Glomerular visceral epithelial cell (primary cell): Measurements from ENCODE around the gene TBC1D5.
"Not testable (repeated sequence)": the region's sequence is repeated elsewhere in the genome, so short reads cannot be mapped to it uniquely, and the experiment has no call there.

ENCODE experiments used
- DNase-seq: peaks from one replicate; pipeline ENCODE4 v3.0.0-alpha.2; 2016; ENCODE audit errors: extremely low spot score

The TBC1D5 gene

DNA sequence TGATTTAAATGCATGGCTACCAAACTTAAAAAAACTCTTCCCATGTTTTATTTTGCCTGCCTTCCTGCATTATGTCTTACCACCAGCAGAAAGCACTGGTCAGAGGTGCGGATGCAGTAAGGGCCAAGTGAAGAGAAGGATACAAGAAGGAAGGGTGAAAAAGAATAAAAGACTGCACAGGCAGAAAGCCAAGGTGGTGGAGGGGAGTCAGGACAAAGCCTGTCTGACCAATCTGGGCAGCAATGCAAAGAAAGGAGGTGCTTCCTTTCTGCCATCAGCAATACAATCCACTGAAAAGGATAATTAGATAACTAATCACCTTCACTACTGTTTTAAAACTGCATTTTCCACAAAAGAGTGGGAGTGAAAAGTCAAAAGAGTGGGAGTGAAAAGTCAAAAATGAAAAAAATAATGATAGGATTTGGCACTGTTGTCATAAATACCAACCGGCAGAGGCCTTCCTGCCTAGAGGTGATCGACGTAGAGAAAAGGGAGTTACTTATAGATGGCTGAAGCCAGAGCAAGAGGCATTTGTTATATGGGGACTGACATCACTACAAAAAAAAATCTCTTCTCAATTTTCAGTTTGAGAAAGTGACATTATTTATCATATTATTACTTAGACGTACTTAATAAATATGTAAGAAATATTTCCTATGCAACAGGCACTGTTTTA, 385.3 kb downstream of the TBC1D5 start:
- no peak for DNase-seq

DNA sequence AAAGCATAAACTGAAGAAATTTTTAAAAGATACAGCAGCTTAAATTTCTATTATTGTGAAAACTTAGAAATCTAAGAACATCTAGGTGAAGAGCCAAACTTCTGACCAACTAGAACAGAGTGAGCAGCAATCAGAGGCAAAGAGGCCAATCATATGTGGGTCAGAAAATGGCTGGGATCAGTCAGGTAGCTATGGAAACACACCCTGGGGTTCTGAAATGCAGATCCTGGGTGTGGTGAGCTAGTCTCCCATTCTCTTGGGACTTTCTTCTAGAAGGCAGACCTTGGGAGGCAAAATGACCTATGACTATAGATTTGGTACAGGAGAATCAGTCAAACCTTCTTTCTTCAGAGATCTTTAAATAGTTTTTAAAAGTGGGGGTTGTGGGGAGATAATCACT, 385.8 kb downstream of the TBC1D5 start:
- no peak for DNase-seq

DNA sequence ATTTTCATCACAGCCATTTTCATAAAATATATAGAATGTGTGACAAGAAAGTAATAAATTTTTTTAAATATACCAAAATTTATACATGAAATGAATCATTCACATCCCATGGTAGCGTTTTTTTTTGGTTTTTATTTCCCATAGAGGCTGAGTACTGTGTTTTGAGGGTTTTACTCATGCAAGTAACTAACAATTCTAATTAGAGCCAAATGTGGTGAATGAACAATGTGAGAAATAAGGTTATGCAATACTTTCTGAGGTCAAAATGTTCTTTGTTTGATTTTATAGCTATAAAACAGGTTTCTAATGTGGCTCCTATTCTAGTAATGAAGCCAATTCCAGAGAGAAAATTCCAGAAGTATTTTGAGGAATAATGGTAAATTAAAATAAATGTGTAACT, 386.8 kb downstream of the TBC1D5 start:
- DNase-seq, result no peak

DNA sequence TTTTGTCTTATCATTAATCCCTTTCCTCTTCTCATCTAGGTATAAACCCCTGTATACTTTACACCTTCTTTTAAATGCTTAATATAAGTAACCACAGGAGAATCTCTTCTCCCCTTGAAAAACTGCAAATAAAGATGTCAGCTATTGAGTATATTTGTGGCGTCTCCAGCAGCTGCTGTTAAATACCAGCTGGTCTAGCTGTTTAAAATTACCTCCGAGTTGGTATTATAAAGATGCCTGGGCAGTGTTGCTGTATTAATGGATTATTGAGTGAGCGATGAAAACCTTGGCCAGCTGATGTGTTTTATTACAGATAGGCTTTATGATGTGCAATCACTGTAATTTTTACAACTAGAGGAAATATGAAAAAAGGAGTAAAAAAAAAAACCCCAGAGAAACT, 388.1 kb downstream of the TBC1D5 start:
- no peak for DNase-seq

DNA sequence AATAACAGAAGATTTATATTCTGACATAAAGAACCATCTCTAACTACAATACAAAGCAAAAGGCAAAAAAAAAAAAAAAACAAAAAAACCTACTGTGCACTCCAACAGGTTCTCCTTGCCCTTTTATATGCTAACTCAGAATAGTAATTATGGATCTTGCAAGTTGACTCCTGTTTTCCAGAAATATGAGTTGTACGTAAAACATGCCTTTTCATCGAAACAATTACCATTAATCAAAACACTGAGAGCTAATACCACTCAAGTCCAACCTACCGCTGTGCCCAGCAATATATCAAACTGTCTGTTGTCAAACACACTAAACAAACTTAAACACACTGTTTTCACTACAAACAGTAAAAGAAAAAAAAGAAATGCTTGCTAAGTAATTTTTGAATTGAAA, 389.8 kb downstream of the TBC1D5 start:
- DNase-seq, result no peak

DNA sequence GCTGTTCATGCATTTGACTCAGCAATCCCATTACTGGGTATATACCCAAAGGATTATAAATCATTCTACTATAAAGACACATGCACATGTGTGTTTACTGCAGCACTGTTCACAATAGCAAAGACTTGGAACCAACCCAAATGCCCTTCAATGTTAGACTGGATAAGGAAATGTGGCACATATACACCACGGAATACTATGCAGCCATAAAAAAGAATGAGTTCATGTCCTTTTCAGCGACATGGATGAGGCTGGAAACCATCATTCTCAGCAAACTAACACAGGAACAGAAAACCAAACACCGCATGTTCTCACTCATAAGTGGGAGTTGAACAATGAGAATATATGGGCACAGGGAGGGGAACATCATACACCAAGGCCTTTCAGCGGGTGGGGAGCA, 391.2 kb downstream of the TBC1D5 start:
- DNase-seq, result not testable (repeated sequence)

DNA sequence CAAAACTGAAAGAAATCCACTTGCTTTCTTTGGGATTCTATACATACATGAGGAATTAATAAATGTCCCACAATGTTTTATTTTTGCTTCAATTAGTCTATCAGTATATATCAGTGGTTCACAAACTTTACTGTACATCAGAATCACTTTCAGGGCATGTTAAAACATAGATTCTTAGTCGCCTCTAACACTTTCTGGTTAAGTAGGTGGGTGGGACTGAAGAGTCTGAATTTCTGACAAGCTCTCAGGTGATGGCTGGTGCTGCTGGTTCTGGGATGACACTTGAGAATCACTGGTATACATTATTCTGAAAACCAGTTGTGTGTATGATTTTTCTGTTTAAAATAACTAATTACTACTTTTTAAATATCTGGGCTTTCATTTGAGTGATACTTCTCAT, 393.3 kb downstream of the TBC1D5 start:
- DNase-seq, result no peak

DNA sequence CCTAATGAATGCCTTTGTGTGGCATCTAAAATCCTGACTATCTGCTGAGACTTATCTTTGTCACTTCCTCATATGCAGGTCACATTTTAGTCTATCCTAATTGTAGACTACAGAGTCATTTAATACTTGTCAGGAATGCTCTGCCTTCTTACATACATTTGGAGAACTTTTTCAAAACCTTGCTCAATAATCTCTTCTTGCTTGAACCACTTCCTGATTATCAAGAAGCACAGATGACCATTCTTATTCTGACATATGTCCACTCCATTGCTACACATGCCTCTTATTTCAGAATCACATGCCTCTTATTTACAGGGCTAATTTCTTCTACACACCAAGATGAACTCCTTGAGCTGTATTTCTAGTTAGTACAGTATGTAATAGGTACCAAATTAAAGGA, 400.3 kb downstream of the TBC1D5 start:
- DNase-seq, result no peak

DNA sequence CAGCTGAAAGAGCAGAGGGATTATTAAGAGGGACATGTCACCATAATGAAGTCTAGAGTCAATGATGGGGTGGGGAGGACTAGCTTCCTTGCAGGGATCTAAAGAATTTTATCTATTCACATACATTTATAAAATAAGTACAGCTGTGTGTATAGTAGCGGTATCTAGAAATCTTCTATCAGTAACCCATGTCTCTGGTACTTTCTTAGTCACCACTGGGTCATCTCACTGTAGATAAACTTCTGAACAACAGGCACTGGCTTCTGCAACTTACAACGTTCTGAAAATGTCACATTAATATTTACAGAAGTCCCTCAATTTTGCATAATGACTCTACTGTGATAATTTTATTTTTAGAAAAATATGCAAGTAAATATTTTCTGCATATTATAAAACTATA, 401.7 kb downstream of the TBC1D5 start:
- no peak for DNase-seq

DNA sequence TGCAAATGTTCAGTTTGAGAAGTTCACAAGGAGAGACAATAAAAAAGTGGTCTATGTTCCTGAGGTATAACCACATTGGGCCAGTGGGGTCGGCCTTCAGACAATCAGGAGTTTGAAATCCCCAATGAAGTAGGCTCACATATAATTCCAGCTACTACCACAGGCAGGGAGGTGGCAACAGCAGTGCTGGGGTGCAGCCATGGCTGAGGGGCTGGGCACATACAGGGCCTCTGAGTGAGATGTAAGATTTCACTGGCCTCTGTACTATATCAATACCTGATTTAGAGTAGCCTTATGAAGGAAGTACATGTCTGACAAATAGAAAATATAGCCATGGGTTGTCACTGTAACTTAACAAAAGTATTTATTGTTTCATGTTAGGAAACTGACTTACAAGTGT, 402.2 kb downstream of the TBC1D5 start:
- DNase-seq, result no peak

DNA sequence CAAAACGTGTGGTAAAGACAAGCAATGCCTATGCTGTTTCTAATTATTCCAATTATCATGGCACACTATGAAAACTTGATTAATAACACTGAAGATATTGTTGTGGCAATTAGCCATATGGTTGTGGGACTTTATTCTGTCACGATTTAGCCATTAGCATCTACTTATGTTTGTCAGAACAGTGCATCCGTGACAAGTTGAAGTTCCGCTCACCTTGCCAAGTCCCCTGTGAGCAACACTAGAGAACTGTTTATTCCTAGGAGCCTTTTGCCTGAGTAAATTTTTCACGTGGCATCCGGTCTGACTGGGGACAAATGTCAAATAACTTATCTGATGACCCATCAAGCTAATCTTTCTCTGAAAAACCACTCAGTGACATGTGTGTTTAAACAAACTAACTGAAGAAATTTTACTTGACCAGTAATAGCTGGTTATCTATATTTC, 403.3 kb downstream of the TBC1D5 start:
- no peak for DNase-seq

DNA sequence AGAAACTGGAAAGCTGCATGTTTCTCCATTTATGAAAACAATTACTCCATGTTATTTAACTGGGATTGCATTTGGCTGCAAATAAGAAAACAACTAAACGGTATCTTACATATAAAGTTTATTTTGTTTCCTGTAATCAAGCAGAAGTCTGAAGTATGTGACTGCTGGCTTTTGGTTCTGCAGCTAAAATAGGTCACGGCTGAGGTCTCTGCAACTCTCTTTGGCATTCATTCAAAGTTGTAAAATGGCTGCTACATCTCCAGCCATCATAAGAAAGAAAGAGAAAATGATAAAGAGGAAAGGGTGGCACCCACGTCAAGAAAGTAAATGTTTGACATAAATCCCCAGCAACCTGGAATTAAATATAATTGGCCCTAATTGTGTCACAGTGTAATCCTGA, 406.1 kb downstream of the TBC1D5 start:
- no peak for DNase-seq

DNA sequence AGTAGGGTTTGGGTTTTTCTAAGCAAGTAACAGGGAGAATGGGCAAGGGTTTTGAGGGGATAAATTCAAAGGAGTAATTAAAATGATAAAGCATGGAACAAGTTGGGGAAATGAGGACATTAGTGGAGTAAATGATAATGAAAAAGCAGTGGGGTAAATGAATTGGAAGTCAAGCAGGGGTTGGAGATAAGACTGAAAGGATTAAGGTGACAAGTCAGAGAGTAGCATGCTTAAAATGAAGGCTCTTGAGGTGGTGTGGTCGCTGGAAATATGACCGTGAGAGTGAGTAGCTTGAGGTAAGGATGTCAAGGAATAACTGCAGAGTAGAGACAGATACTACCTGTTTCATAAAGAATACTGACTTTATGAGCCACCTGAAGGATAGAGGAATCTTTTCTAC, 408.5 kb downstream of the TBC1D5 start:
- no peak for DNase-seq

DNA sequence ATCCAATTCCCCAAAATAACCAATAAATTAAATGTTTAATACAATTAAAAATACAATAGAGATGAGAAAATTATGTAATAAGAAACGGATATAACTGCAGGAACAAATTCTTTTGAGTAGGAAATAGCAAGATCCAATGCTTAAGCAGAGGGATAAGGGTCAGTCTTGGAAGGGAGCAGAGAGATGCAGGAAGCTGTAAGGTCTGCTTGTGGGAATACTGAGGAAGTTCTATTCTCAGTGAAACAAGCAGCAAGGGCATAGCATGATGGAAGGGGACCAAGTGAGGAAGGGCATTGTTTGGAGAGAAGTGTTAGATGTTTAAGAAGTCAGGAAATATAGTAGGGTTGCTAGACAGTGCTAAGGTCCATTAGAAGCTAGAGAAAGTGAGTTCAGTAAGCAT, 409.0 kb downstream of the TBC1D5 start:
- no peak for DNase-seq

DNA sequence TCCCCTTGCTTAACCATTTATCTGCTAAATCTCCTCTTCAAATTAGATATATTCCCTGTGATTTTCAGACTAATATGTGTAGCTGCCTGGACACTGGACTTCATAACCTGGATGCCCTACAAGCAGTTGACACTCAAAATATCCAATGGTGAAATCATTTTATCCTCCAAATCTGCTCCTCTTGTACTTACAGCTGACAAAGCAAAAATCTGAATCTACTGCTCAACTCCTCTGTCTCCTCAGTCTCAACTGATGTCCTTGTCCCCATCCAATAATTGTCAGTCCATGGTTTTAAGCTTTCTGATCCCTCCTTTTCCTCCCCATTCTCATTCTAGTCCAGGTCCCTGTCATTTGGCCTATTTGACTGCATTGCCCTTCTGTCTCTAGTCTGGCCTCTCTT, 411.8 kb downstream of the TBC1D5 start:
- no peak for DNase-seq

DNA sequence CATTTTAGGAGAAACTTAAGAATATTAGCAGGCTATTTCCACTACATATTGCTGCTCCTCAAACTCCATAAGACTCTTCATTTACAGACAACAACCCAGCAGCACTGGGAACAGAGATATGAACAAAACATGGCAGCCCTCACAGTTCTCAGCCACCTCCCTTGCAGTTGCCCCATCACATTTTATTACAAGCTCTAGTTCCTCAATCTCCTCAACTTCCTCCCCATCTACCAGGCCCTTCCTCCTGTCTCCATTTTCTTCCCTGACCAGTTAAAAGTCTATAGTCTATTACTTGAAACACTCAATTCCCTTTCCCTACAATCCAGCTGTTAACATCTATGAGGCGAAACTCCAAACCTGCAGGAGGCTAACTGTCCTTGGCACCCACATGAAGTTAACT, 412.5 kb downstream of the TBC1D5 start:
- DNase-seq, result no peak

DNA sequence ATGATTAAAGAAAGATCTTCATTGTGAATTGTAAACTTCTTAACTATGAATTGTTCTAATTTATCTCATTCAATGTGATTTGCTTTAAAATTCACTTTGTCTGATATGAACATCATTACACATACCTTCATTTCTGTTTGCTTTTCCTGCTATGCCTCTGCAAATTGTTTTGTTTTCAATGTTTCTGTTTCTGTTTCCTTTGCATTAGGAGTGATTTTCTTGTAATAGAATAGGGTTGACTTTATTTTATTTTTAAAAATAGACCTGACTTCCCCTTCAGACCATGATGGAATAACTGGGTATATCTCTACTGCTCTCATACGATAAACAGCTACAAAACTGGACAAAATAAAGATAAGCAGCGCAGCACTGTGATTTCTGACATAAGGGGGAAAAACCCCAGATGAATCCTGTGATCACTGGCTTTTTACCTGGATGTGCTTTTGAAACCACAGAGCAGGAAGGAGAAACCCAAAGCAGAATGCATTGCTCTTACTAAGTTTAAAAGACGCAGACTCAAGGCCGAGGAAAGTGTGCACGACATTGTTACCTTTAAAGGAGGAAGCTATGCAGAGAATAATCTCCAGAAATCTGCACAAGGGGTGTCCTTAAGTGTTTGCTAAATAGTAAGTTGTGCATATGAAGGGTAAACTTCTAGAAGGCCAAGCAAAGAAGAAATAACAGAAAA, 420.2 kb downstream of the TBC1D5 start:
- DNase-seq, result no peak

DNA sequence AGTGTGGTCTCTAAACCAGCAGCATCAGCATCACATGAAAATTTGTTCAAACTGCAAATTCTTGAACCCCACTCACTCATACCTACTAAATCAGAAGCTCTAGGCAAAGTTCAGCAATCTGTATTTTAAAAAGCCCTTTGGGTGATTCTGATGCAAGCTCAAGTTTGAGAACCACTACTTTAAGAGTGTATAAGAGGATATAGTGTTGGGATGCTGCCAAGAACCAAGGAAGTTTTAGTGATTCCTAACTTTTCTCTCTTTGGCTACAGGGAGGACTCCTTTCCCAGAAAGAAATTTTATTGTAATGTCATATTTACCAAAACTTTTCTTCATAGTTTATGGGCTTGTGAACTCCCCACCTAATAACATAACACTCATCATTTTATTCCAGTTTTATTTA, 422.2 kb downstream of the TBC1D5 start:
- DNase-seq, result no peak

DNA sequence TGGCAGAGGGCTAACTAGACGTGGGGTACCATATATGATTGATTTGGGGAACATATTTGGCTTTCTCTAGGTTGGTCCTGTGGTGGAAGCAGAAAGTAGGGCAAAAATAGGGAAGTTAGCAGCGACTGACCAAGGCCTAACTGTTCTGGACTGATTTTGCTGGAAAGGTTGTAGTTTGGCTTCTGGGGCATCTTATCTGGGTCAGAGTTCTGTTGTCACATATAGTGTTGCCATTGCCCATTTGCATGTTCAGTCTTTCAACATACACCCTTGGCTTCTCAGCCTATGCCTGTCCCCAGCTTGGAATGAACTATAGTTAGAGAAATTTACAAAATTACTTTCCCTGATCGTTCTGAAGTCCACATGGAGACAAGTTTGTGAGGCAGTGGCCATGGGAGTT, 426.5 kb downstream of the TBC1D5 start:
- no peak for DNase-seq

DNA sequence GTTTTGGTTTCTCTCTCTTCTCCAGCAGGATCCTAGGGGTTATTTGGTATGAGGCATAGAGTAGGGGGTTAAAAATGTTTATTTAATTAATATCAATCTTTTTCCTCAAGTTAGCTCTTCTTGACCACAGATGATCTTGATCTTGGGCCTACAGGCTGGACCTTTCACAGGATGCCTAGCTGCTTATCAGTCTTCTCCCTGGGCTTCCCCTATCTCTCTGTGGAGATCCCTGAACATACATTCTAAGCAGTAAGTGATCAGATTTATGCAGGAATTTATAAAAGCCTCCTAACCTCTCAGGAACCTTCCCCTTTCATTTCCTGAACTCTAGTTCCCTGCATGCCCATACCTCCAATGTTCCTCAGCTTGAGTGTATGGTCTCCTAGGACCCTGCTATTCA, 428.3 kb downstream of the TBC1D5 start:
- DNase-seq, result no peak

DNA sequence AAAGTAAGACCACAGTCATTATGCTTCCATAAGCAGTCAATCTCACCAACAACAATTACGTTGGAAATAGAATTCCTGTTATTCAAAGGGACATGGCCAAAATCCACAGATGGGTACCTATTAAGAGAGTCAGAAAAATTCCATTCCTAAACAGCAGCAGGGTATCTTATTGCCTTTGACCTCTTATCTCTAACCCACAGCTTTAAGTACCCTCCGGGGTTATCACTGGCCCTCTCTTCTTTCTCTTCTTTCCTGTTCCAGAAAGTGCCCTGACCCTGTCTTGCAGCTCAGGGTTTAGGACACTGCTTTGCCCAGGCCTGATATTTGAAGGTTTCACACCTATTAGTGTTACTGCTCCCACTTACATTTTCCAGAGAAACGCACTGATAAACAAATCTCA, 428.7 kb downstream of the TBC1D5 start:
- DNase-seq, result no peak

DNA sequence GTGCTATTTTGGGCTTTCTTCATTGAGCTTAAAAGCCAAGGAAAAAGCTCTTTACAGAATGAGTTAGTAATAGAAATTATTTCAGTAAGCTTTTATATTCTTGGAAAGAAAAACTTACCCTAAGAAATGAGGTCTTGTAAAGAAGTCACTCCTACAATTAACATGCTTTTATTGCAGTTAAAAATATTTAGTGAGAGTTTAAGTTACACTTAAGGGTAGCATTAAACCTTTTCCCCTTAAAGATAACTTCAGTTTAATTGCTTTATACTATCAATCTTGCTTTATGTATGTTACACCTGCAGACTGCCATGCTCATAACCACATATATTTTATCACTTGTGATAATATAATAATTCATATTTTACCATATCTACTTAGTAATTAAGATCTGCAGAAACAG, 431.4 kb downstream of the TBC1D5 start:
- DNase-seq, result no peak

DNA sequence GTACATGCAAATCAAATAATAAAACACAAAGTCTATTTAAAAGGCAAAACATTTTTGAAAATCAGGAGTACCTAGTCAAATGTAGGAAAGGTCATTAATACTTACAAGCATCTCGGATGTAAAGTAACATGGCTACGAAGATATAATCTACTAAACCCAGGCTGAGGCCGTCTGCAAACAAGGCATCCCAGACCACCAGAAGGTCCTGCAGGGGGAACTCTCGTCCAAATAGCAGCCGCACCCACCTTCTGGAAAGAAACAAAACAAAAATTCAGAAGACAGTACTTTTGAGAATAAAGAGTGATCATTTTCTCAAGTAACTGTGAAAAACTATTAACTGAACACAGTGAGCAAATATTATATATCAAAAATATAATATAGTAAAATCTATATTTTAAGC, 434.5 kb downstream of the TBC1D5 start:
- DNase-seq, result no peak

DNA sequence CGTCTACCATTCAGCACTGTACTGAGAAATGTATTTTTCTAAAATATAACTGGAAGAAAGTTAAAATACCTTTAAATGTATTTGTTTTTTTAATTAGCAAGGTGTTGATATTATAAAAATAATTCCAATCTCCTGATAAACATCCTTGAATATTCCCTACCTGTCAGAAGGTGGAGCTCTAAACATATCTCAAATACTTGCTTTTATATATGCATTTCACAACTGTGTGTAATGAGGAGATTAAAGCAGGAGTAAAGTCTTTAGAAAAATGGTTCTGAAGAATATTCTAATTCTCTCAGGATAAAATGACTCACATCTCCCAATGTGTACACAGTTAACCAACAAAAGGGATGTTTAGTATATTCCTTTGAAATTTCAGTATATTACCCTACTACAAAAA, 434.9 kb downstream of the TBC1D5 start:
- DNase-seq, result no peak
